Sciatic nerve (tissue), 2 donors: ENCODE measurements around the gene FBXW8. TPM values are rescaled to one million over a fixed set of nuclear protein-coding genes. Genes with fewer than 3 reads are reported as not detected.

Source experiments
- ATAC-seq: fragments of 200-7000 bp; cut with Tn5 transposase; one replicate; pipeline ENCODE4 v1.9.1; 2020; ENCODE audit warnings: mild to moderate bottlenecking, moderate library complexity
- DNase-seq: peaks from one replicate; pipeline ENCODE4 v3.0.0-alpha.2; 2020; ENCODE audit warnings: low spot score
- intact Hi-C: fragments of 100-400 bp; cut with DNase I; formaldehyde crosslinking; loops from one replicate; pipeline ENCODE4 v1.14.2; 2022
- total RNA-seq: library from RNA; stranded (reverse); fragmentation: NEBNext Ultra II Directional; extraction: Animal tissue kit (Norgen Biotek cat#: 25700); gene quantifications from one replicate; pipeline ENCODE4 v1.2.1, GENCODE V29; 2021
- donor health status: DM: no; HTN: no; CAD: no.
- donor health status: DM: no; HTN: no; CAD: no.

The FBXW8 gene
- total RNA-seq, result 12.9 TPM

GRCh38 chr12:116910645-116911451 is at the start of gene FBXW8:
FBXW8 (plus strand) TSS chr12:116910950; CDS start chr12:116911038, 88 bp downstream.
- intact Hi-C loops, result no loop called here
- ATAC-seq (peak; percentile 91), DNase-seq (peak; percentile 80)

GRCh38 chr12:116861320-116861719 is 49.4 kb upstream of the FBXW8 start:
- intact Hi-C loops, result no loop called here
- peak; percentile 70 for DNase-seq
- ATAC-seq, result peak; percentile 77

GRCh38 chr12:116862167-116862566 is 48.6 kb upstream of the FBXW8 start:
- DNase-seq, result no peak
- ATAC-seq, result no peak
- intact Hi-C loops, result no loop called here

GRCh38 chr12:116863275-116863767 is 47.4 kb upstream of the FBXW8 start:
- no peak for ATAC-seq

GRCh38 chr12:116864371-116865160 is 46.2 kb upstream of the FBXW8 start:
- intact Hi-C loops, result no loop called here
- no peak for ATAC-seq
- DNase-seq, result no peak

More at GRCh38 chr12:116863275-116863767, 47.4 kb upstream of the FBXW8 start:
- no peak for DNase-seq
- intact Hi-C loops, result no loop called here

- DNase-seq (no peak), ATAC-seq (no peak)
- intact Hi-C loops, result no loop called here
Measured at GRCh38 chr12:116867523-116867922, 43.2 kb upstream of the FBXW8 start.

- intact Hi-C loops, result no loop called here
- ATAC-seq (no peak), DNase-seq (no peak)
Measured at GRCh38 chr12:116870306-116870705, 40.4 kb upstream of the FBXW8 start.

- no peak for ATAC-seq
- intact Hi-C loops, result no loop called here
- DNase-seq, result no peak
Measured at GRCh38 chr12:116874324-116874995, 36.3 kb upstream of the FBXW8 start.

- ATAC-seq (peak; percentile 28), DNase-seq (no peak)
- intact Hi-C loops, result no loop called here
Measured at GRCh38 chr12:116876151-116876869, 34.4 kb upstream of the FBXW8 start.

- no peak for ATAC-seq
- DNase-seq, result no peak
- intact Hi-C loops, result no loop called here
Measured at GRCh38 chr12:116878567-116879508, 31.9 kb upstream of the FBXW8 start.

GRCh38 chr12:116879509-116880212 is 31.1 kb upstream of the FBXW8 start:
- intact Hi-C loops, result no loop called here
- DNase-seq (no peak), ATAC-seq (no peak)

- intact Hi-C loops, result no loop called here
- ATAC-seq (no peak), DNase-seq (no peak)
Measured at GRCh38 chr12:116880213-116880816, 30.4 kb upstream of the FBXW8 start.

GRCh38 chr12:116880817-116881324 is 29.9 kb upstream of the FBXW8 start:
- intact Hi-C loops, result no loop called here
- no peak for ATAC-seq
- DNase-seq, result no peak

GRCh38 chr12:116881325-116881876 is 29.3 kb upstream of the FBXW8 start, which contains the start of gene HRK:
HRK (minus strand) TSS chr12:116881441; CDS start chr12:116881307, 134 bp downstream.
- intact Hi-C loops, result no loop called here
- ATAC-seq, result no peak
- DNase-seq, result no peak

- DNase-seq, result no peak
- intact Hi-C loops, result no loop called here
- ATAC-seq, result no peak
Measured at GRCh38 chr12:116881877-116882507, 28.8 kb upstream of the FBXW8 start.

- no peak for DNase-seq
- ATAC-seq, result peak; percentile 70
- intact Hi-C loops, result no loop called here
Measured at GRCh38 chr12:116882742-116883141, 28.0 kb upstream of the FBXW8 start.
